GM21360 (cell line): ENCODE results near the gene TTC21B.

Experiments used
- ATAC-seq: cut with Tn5 transposase; IDR thresholded peaks from one replicate; pipeline ENCODE4 v1.9.1; 2021; ENCODE audit warnings: mild to moderate bottlenecking, moderate library complexity; ENCODE audit not compliant: unreplicated experiment

TTC21B gene

GRCh38 chr2:165840333-165840958 lies 113.1 kb downstream of the TTC21B start:
- no peak for ATAC-seq

GRCh38 chr2:165839610-165840009 lies 114.0 kb downstream of the TTC21B start:
- ATAC-seq: no peak

- no peak for ATAC-seq
Observed at GRCh38 chr2:165837122-165837521, 116.5 kb downstream of the TTC21B start.

GRCh38 chr2:165835363-165835762 lies 118.2 kb downstream of the TTC21B start:
- ATAC-seq: no peak

- no peak for ATAC-seq
Observed at GRCh38 chr2:165833156-165833555, 120.4 kb downstream of the TTC21B start.

- ATAC-seq: no peak
Observed at GRCh38 chr2:165827921-165828276, 125.7 kb downstream of the TTC21B start.

- ATAC-seq: no peak
Observed at GRCh38 chr2:165827016-165827920, 126.3 kb downstream of the TTC21B start.

- no peak for ATAC-seq
Observed at GRCh38 chr2:165825041-165825440, 128.5 kb downstream of the TTC21B start.
